HG03025 (cell line): ENCODE results near the gene PTPN14.

Source experiments
- ATAC-seq: cut with Tn5 transposase; IDR thresholded peaks from one replicate; pipeline ENCODE4 v1.9.1; 2021; ENCODE audit warnings: mild to moderate bottlenecking, moderate library complexity; ENCODE audit not compliant: unreplicated experiment, low FRiP score

PTPN14 gene

DNA sequence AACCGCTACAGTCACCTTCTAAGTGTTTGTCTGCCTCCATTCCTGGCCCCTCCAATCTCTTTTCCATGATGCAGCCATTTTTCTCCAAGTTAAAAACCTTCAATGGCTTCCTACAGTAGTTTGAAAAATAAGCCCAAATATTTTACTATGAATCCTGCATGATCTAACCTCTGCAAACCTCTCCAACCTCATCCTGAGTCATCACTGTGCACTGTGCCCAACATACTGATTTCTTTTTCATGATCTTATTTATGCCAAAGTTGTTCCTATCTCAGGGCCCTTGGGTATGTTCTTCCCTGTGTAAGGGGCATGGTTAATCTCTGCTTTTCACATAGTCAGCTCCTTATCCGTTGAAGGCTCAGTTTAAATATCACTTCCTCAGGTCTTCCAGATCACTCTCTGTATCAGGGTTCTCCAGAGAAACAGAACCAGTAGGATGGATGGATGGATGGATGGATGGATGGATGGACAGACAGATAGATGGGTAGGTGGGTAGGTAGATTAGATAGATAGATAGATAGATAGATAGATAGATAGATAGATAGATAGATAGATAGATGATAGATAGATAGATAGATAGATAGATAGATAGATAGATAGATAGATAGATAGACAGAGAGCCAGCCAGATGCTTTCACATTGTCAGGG lies 18.1 kb upstream of the PTPN14 start:
- no peak for ATAC-seq

DNA sequence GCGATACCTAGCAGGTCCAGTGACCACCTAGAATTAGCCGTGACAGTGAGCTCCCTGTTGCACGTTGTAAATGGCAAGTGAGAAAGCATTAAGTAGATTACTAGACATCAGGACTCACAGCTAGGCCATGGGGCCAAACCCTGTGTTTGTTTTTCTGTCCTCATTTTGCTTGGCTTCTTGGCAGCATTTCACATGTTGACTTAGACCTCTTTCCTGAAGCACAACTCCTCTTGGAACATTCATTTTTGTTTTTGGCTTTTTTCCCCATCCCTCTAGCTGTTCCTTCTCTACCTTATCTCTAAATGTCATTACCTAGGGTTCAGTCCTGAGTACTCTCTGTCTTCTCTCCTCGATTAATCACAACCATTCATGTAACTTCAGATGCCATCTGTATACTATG lies 16.9 kb upstream of the PTPN14 start:
- no peak for ATAC-seq

DNA sequence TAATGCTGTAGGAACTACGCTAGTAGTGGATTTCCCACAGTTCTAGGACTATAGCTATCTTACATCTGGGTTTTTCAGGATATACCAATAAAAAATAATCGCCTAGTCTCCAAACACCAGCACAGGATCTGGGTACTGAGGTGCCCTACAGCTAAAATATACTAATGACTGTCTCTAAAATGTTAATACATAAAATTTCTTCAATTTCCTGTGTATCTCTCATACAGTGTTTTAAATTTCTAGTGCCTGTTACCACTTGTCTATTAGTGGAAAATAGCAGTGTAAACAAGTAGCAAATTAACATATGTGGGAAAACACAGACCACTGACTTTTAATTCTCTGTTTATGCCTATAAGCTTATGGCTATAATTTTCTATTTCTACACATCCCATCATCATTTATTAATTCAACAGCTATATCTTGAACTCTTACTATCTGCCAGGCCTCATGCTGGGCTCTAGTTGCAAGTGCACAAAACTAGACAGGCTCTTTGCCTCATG lies 16.1 kb upstream of the PTPN14 start:
- ATAC-seq = no peak

DNA sequence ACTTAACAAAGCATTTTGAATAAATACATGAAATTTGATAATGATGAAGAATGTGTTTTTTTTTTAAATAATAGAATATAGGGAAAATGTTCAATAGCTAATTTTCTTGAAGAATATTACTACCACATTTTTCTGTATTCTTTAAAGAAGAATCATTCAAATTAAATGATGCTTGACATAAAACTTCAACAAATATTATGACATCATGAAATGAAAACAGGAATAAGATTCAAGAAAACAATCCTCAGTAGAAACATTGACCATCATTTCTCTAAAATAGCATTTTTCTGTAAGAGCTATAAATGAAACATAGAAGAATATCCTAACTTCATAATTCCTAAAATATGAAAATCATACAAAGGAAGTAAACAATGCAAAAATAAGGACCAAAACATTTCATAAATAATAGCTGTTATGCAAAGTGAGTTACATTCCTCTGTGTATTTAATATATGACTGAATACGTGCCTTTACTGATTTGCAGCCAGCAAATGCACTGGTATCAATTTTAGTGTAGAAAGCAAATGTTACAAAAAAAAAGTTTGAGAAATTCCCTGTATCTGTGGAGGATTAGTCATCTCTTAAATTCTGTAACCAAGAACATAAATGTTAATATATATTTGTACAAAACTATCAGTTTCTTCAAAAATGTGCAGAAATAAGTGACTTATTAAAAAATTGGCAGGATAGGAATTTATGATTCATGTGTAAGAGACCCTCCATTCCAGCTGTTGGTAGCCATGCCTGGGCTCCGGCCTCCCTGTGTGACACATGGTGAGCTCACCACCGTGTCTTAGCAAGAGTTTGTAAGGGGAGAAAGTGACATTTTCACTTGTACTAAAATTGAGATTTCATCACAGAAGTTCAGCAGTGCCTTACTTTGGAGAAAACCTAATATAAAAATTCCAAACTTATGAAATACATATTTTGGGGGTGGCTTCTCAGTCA lies 15.0 kb upstream of the PTPN14 start:
- ATAC-seq = no peak

DNA sequence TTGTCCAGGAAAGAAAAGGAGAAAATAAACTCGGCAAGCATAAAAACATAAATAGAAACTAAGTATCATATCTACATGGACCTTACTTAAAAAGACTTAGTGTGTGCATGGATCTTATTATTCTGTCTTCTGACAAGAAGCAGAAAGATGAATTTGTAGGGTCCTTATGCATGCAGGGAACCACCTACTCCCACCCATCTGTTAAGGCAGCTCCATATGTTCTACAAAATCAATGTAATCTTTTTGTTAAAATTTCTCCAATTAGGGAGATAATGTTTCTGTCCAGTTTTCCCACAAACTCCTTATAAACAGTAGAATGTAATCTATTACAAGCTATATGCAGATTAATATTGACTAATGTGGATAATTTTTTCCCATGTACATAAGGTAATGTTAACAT lies 13.9 kb upstream of the PTPN14 start:
- ATAC-seq = no peak

DNA sequence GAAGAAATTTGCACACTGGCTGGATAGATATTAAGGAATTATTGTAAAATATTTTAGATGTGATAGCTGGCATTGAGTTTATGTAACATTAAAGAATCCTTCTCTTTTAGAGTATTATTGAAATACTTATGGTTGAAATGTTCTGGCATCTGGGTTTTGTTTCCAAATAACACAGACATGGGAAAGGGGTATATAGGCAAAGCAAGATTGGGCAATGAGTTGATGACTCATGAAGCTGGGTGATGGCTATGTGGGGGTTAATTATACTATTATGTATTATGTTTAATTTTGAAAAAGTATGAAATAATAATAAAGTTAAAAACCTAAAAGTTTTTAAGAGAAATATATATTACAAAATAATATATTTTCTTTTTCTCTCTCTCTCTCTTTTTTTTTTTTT lies 12.5 kb upstream of the PTPN14 start:
- ATAC-seq = no peak

GRCh38 chr1:214557952-214558735 lies 6.7 kb upstream of the PTPN14 start:
- ATAC-seq = no peak

GRCh38 chr1:214553142-214553710 lies 1.8 kb upstream of the PTPN14 start:
- ATAC-seq = no peak

- no peak for ATAC-seq
Observed at GRCh38 chr1:214552174-214552608, 789 bp upstream of the PTPN14 start.

DNA sequence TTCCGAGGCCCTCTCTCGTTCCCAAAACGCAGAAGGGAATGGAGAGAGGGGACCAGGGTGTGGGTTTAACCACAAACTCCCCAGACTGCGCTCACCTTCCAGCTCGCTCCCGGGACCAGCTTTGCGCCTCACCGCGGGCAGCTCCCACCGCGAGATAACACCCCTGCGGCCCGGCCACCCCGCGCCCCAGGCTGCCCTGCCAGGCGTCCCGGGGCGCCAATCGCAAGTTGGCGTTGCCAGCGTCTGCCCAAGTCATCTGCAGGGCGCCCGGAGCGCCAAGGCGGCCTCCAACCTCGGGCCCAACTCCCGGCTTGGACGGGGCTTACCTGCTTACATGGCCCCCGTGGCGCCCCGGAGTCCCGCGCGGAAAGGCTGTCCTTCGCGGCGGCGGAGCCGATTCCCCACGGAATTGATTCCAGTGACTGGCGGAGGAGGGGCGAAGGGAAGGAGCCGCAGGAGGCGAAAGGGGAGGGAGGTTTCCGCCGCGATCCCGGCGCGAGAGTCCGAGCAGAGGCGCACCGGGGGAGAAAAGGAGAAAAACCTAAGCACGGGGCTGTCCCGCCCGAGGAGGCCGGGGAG lies 456 bp downstream of the PTPN14 start:
- ATAC-seq = no peak

DNA sequence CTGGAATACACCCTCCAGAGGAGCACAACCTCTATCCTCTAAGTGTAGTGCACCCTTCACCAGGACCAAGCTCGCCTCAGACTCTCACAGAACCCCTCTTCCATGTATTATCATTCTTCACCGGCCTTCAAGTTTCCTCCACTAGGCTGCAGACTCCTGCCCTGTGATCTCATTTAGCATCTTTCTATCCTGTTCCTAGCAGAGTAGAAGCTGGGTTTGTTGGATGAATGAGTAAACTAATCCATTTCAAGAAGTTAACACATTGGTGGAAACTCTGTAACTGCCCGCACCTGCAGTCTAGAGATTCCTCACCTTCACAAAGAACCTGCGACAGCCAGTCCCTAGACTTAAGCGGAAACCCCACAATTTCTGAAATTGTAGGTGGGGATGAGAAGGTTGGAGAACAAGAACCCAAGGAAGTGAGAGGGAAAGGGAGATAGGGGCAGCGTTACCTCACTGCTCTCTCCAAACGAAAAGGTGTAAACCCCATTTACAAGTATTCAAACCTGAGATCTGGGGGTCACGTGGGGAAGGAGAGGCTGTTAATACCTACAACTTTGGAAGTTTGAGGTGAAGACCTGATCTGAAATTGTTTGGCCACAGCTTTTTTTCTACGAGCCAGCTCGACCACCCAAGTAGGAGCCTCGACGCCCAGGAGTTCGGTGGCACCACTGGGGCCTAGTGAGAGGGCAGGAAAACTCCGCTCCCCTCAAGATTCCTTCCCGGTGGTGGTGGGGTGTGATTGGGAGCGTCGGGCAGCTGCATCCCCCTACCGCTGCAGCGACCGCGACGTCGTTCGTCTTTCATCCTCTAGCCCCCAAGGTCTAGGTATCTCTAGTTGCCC lies 1.2 kb downstream of the PTPN14 start:
- ATAC-seq = no peak

DNA sequence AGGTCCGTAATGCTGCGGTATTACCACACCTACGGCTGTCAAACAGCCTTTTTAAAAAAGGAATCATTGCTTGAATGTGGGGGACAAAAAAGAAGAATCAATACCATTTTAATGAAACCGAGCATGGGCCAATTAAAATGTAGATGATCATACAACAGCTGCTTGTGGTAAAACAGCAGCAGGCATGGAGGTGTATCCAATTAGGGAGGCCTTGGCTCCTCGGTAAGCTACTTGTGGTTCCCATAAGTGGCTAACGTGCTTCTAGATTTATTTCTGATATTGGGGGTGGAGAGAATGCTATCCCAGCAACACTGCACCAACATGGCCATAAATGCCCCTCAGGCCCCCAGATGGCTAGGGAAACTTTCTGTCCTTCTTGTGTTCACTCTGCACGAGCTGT lies 1.8 kb downstream of the PTPN14 start:
- no peak for ATAC-seq

- no peak for ATAC-seq
Observed at GRCh38 chr1:214548988-214549387, 2.4 kb downstream of the PTPN14 start.

GRCh38 chr1:214548271-214548670 lies 3.1 kb downstream of the PTPN14 start:
- no peak for ATAC-seq

- no peak for ATAC-seq
Observed at GRCh38 chr1:214547747-214548146, 3.7 kb downstream of the PTPN14 start.

- ATAC-seq = no peak
Observed at GRCh38 chr1:214546886-214547641, 4.3 kb downstream of the PTPN14 start.

DNA sequence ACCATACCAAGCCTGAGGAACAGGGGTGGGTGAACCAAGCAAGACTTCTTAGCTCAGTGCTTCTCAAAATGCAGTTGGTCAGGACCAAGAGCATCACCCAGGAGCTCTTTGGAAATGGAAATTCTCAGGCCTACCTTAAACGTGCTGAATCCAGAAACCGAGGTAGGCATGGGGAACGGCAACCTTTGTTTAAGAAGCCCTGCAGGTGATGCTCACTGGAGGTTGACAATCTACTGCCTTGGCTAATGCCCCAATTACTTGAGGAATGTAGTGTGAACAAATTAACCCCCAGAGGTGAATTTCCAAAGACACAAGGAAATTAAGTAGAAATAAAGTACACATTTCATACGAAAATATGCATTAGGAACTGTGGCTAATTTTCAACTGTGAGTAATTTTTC lies 5.3 kb downstream of the PTPN14 start:
- no peak for ATAC-seq

DNA sequence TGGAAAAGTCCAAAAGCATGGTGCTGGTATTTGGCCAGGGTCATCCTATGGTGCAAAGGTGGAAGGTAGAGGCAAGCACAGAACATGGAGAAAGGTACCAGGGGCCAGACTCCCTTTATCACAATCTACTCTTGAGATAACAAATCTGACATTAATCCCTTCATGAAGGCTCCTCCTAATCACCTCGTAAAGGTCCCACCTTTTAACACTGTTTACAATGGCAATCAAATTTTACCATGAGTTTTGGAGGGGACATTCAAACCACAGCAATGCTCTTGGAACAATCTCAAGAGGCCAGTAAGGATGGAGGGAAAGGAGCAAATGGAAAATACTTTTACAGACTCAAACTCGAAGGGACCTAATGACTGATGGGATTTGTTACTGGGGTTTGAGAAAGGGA lies 6.1 kb downstream of the PTPN14 start:
- ATAC-seq = no peak

DNA sequence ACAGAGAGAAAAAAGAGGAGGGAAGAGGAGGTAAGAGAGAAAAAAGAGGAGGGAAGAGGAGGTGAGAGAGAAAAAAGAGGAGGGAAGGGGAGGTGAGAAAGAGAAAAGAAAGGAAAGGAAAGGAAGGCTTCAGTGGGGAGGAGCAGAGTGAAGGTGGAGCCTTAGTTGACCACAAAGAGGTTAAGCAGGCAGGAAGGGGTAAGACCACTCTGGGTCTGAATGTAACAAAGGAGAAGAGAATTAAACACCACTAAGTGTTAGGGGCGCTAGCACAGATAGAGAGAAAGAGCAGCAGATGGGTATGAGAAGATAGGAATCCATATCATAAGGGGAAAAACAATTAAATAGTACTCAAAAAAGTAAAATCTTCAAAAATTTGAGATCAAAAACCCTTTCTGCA lies 6.6 kb downstream of the PTPN14 start:
- no peak for ATAC-seq
